Measurements from ENCODE around the gene UCKL1. TPM values are rescaled to one million over a fixed set of nuclear protein-coding genes. Genes with fewer than 3 reads are reported as not detected.

UCKL1 gene
- total and polyA plus RNA-seq, 3 donors from 2014 or later = 35.0 to 78.0 (median 72.6) TPM

DNA sequence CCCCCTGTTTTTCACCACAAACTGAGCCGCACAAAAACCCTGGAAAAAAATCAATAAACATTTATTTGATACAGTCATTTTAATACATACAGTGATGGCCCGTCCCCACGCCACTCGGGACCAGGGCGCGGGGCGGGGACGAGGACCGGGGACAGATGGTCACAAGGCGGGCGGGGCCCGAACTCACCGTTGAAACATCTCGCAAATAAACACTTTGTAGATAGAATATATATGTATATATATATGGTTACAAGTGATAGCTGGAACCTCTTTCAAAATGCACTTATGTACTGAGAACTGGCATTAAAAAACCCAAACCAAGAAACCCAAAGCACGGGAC is 418 bp upstream of the UCKL1 start:
- no peak for TF ChIP-seq POLR2A (IDR thresholded peaks at IDR 0.05)
- TF ChIP-seq, protein P1, sequence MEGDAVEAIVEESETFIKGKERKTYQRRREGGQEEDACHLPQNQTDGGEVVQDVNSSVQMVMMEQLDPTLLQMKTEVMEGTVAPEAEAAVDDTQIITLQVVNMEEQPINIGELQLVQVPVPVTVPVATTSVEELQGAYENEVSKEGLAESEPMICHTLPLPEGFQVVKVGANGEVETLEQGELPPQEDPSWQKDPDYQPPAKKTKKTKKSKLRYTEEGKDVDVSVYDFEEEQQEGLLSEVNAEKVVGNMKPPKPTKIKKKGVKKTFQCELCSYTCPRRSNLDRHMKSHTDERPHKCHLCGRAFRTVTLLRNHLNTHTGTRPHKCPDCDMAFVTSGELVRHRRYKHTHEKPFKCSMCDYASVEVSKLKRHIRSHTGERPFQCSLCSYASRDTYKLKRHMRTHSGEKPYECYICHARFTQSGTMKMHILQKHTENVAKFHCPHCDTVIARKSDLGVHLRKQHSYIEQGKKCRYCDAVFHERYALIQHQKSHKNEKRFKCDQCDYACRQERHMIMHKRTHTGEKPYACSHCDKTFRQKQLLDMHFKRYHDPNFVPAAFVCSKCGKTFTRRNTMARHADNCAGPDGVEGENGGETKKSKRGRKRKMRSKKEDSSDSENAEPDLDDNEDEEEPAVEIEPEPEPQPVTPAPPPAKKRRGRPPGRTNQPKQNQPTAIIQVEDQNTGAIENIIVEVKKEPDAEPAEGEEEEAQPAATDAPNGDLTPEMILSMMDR (IDR thresholded peaks at IDR 0.05) = no peak
- Histone ChIP-seq H3K36me3 (ENCODE audit: low read depth, missing control alignments) (no peaks in the 10 kb centered on the region), H3K27ac (peak overlapping the region; percentile 21 to 46), H3K4me1 (peaks cover 46% of the 10 kb centered on the region), H3K4me3 (peak overlapping the region; percentile 49 to 88), H3K9me3 (no peaks in the 10 kb centered on the region), H3K27me3 (no peaks in the 10 kb centered on the region)
- intact Hi-C loops (cut with DNase I; ENCODE audit: low total_unique reads) = no loop called here
- DNase-seq = no peak
- 1 to 4% methylated on average over 14 to 15 of the region's 15 CpGs for WGBS, 2 donors

DNA sequence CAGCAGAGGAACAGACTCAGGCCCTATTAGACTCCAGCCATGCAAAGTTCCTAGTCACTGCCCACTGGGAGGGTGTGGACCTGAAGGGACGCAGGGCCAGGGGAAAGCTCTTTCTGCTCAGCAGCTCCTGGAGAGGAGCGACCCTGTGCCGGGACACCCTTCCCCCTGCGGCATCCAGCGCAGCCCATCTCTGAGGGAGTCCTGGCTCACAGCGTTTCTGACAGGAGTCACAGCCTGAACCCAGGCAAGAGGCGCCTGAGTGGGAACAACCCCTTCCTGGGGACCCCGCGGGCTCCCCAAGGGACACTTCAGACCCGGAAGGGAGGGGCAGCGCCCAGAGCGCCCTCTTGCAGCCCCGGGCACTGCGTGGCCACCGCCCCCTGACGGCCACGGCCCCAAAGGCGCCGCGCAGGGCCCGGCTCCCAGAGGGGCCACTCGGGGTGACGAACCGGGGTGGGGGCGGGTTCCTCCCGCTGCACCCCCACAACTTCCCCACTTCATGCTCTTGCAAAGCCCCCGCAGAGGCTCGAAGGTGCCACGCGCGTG is 862 bp downstream of the UCKL1 start:
- Histone ChIP-seq H3K4me1 (peaks cover 59% of the 10 kb centered on the region), H3K4me3 (peak overlapping the region; percentile 88 to 96), H3K27ac (peak overlapping the region; percentile 87 to 95), H3K27me3 (no peaks in the 10 kb centered on the region), H3K36me3 (ENCODE audit: low read depth, missing control alignments) (no peaks in the 10 kb centered on the region), H3K9me3 (no peaks in the 10 kb centered on the region)
- 0% methylated on average over 16 to 29 of the region's 31 CpGs for WGBS, 2 donors
- intact Hi-C loops (cut with DNase I; ENCODE audit: low total_unique reads) = no loop called here
- DNase-seq = peak; percentile 60
- TF ChIP-seq, protein P1 (IDR thresholded peaks at IDR 0.05) = peak; percentile 30 to 36 (median 32)
- no peak for TF ChIP-seq POLR2A (IDR thresholded peaks at IDR 0.05)

DNA sequence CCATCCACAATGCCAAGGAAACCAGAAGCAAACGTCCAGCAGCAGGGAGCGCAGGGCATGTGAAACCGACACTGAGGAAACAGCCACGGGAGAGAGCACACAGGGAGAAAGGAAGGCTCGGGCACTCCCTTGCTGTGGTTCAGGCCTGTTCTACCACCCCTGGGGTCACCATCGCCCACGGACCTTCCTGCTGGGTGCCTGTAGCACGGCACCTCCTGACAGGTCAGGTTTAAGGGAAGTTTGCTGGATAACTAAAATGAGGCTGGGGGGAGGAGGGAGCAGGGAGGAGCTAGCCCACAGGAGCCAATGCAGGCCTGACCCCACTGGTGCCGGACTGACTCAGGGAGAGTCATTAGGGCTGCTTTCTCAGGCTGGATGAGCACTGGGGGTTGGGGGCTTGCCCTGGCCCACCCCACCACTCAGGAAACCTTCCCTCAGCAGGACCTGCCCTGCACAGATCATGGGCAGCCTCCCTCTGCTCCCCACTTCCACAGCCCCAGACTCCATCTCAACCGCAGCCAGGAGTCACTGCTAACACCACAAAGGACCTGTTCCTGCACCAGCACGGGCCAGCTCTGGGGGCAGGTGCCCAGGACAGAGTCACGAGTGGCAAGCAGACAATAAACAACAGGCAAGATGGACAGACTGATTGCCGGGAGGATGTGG is 2.3 kb downstream of the UCKL1 start:
- Histone ChIP-seq H3K4me1 (peaks cover 74% of the 10 kb centered on the region), H3K36me3 (ENCODE audit: low read depth, missing control alignments) (no peaks in the 10 kb centered on the region), H3K9me3 (no peaks in the 10 kb centered on the region), H3K27ac (peak overlapping the region in 1 of 2 donors; percentile 95), H3K4me3 (no peak overlapping the region), H3K27me3 (no peaks in the 10 kb centered on the region)
- intact Hi-C loops (cut with DNase I; ENCODE audit: low total_unique reads) = no loop called here
- DNase-seq = no peak
- 53 to 63% methylated on average over 11 to 13 of the region's 13 CpGs for WGBS, 2 donors
- TF ChIP-seq, protein P1 (IDR thresholded peaks at IDR 0.05) = no peak
- TF ChIP-seq POLR2A (IDR thresholded peaks at IDR 0.05) = no peak

DNA sequence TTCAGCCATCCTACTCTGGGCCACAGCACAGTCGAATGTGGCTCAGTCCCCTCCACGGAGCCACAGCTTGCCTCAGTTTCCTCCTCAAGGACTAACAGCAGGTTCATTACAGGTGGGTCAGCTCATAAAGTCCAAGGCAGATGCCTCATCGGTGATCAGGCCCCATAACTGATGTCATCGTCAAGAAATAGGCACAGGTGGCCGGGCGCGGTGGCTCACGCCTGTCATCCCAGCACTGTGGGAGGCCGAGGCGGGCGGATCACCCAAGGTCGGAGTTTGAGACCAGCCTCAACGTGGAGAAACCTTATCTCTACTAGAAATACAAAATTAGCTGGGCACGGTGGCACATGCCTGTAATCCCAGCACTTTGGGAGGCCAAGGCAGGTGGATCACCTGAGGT is 3.4 kb downstream of the UCKL1 start:
- H3K27ac ChIP-seq = peak overlapping the region; percentile 87 to 93
- whole genome bisulfite sequencing, 2 donors = 59 to 86% methylated on average over 13 to 14 of the region's 14 CpGs
- H3K27me3 ChIP-seq = no peaks in the 10 kb centered on the region
- peaks cover 80% of the 10 kb centered on the region for H3K4me1 ChIP-seq
- no peak overlapping the region for H3K4me3 ChIP-seq
- no peaks in the 10 kb centered on the region for H3K9me3 ChIP-seq
- intact Hi-C loops (cut with DNase I; ENCODE audit: low total_unique reads) = no loop called here
- H3K36me3 ChIP-seq (ENCODE audit: low read depth, missing control alignments) = no peaks in the 10 kb centered on the region
- no peak for TF ChIP-seq POLR2A (IDR thresholded peaks at IDR 0.05)
- TF ChIP-seq, protein P1 (IDR thresholded peaks at IDR 0.05) = no peak
- DNase-seq = no peak

DNA sequence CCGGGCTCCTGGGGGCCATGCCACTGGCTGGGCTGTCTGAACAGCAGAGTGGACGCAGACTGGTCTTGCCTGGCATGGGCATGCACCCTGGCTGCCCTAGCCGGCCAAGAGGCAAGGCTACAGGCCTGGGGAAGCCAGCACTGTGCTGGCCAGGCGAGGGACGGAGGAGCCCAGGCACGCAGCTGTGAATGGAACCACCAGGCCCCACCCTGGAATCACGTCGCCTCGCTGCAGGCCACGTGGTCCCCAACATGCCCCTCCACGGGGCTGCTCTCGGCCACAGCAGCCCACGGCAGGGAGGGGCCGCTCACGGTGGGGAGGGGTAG is 4.0 kb downstream of the UCKL1 start:
- H3K4me1 ChIP-seq = peaks cover 79% of the 10 kb centered on the region
- H3K27me3 ChIP-seq = no peaks in the 10 kb centered on the region
- intact Hi-C loops (cut with DNase I; ENCODE audit: low total_unique reads) = no loop called here
- H3K9me3 ChIP-seq = no peaks in the 10 kb centered on the region
- TF ChIP-seq, protein P1 (IDR thresholded peaks at IDR 0.05) = no peak
- no peak for TF ChIP-seq POLR2A (IDR thresholded peaks at IDR 0.05)
- 70 to 80% methylated on average over 1 to 15 of the region's 15 CpGs for WGBS, 2 donors
- H3K36me3 ChIP-seq (ENCODE audit: low read depth, missing control alignments) = no peaks in the 10 kb centered on the region
- DNase-seq = no peak
- peak overlapping the region; percentile 87 to 93 for H3K27ac ChIP-seq
- no peak overlapping the region for H3K4me3 ChIP-seq
